ENCODE results near the gene MICALL1.

MICALL1 gene

DNA sequence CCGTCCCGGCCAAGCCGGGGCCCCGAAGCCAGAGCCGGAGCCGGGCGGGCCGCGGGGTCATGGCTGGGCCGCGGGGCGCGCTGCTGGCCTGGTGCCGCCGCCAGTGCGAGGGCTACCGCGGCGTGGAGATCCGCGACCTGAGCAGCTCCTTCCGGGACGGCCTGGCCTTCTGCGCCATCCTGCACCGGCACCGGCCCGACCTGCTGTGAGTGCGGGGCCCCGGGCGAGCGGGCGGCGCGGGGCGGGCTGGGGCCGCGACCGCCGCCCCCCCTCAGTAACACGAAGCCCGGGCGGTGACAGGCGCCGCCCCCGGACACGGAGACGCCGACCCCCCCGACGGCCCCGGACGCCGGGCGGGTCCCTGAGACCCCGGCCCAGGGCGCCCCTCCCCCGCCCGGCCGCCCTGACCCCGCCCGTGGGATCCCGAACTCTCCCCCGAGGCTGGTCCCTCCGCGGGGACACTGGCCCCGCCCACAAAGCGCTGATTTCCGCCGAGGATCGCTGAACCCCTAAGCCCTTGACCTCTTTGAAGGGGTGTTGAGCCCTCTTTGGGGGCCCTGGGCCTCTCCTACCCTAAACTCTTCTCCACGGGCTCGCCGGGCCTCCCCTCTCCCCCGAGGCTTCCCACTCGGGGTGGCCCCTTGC is 389 bp downstream of the MICALL1 start:
- TF ChIP-seq ZBTB7A (IDR thresholded peaks at IDR 0.05; ENCODE audit: low read depth) (peak; percentile 59; the same call in 1 of the 2 replicates), CREB1 (IDR thresholded peaks at IDR 0.05; ENCODE audit: low read depth) (no peak)

GRCh38 chr22:37907036-37907954 is 1.2 kb downstream of the MICALL1 start:
- TF ChIP-seq EP300 (IDR thresholded peaks at IDR 0.05; ENCODE audit: borderline replicate concordance) (no peak), EGR1 (IDR thresholded peaks at IDR 0.05) (no peak), RAD21 (IDR thresholded peaks at IDR 0.05; ENCODE audit: low read depth) (no peak), TAF1 (IDR thresholded peaks at IDR 0.05; ENCODE audit: low read depth) (no peak), REST (IDR thresholded peaks at IDR 0.05; ENCODE audit: low read depth) (no peak), TEAD4 (IDR thresholded peaks at IDR 0.05) (no peak), NFIC (IDR thresholded peaks at IDR 0.05) (no peak)
- TF ChIP-seq, protein P1, sequence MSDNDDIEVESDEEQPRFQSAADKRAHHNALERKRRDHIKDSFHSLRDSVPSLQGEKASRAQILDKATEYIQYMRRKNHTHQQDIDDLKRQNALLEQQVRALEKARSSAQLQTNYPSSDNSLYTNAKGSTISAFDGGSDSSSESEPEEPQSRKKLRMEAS (IDR thresholded peaks at IDR 0.05), result no peak

GRCh38 chr22:37909766-37910165 is 3.7 kb downstream of the MICALL1 start:
- TF ChIP-seq TEAD4 (IDR thresholded peaks at IDR 0.05) (no peak), YY1 (IDR thresholded peaks at IDR 0.05; ENCODE audit: low read depth) (no peak), ZBTB7A (IDR thresholded peaks at IDR 0.05; ENCODE audit: low read depth) (no peak), REST (IDR thresholded peaks at IDR 0.05; ENCODE audit: low read depth) (no peak), CEBPB (IDR thresholded peaks at IDR 0.05) (no peak), CREB1 (IDR thresholded peaks at IDR 0.05; ENCODE audit: low read depth) (no peak), USF1 (IDR thresholded peaks at IDR 0.05) (no peak), TCF12 (IDR thresholded peaks at IDR 0.05; ENCODE audit: low read depth) (no peak), TAF1 (IDR thresholded peaks at IDR 0.05; ENCODE audit: low read depth) (no peak), NFIC (IDR thresholded peaks at IDR 0.05) (no peak), RAD21 (IDR thresholded peaks at IDR 0.05; ENCODE audit: low read depth) (no peak), EGR1 (IDR thresholded peaks at IDR 0.05) (no peak), FOXM1 (IDR thresholded peaks at IDR 0.05; ENCODE audit: borderline replicate concordance, low read depth) (no peak), EP300 (IDR thresholded peaks at IDR 0.05; ENCODE audit: borderline replicate concordance) (no peak)
- TF ChIP-seq, protein P1 (IDR thresholded peaks at IDR 0.05), result no peak

GRCh38 chr22:37910890-37911672 is 5.0 kb downstream of the MICALL1 start:
- TF ChIP-seq, protein P1 (IDR thresholded peaks at IDR 0.05), result no peak
- TF ChIP-seq ZBTB7A (IDR thresholded peaks at IDR 0.05; ENCODE audit: low read depth), result no peak
- TF ChIP-seq EGR1 (IDR thresholded peaks at IDR 0.05), result no peak

DNA sequence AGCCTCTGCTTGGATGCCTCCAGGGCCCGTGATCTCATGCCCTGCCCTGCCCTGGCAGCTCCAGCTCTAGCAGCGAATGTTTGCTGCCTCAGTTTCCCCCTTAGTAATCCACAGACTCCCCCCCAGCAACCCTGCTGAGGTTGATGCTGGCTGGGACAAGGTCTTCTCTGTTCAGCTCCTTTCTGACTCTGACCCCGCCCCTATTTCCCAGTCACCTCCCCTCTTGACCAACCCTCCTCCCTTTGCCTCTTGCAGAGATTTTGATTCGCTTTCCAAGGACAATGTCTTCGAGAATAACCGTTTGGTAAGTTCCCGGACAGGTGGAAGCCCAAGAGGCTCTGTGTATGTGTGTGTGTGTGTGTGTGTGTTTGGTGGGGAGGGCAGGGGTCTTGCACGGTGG is 5.6 kb downstream of the MICALL1 start:
- TF ChIP-seq CREB1 (IDR thresholded peaks at IDR 0.05; ENCODE audit: low read depth), result no peak
- no peak for TF ChIP-seq REST (IDR thresholded peaks at IDR 0.05; ENCODE audit: low read depth)
- TF ChIP-seq TAF1 (IDR thresholded peaks at IDR 0.05; ENCODE audit: low read depth), result no peak
- TF ChIP-seq RAD21 (IDR thresholded peaks at IDR 0.05; ENCODE audit: low read depth), result no peak
- no peak for TF ChIP-seq EP300 (IDR thresholded peaks at IDR 0.05; ENCODE audit: borderline replicate concordance)
- TF ChIP-seq, protein P1 (IDR thresholded peaks at IDR 0.05), result no peak
